ENCODE data around the gene RGS6.

- TF ChIP-seq CTCF (IDR thresholded peaks at IDR 0.05) (no peak), POLR2AphosphoS5 (IDR thresholded peaks at IDR 0.05) (no peak)
Observed at GRCh38 chr14:72503696-72504368, 571.6 kb downstream of the RGS6 start.
